ENCODE measurements around the gene TLR4.

TLR4 gene

GRCh38 chr9:117704024-117704575 is at the start of gene TLR4:
Gene TLR4, plus strand, starts transcription at chr9:117704403. Its CDS starts 70 bp downstream, at chr9:117704473.
- no peak for TF ChIP-seq CTCF (IDR thresholded peaks at IDR 0.05; ENCODE audit: low read depth, low read length)
- H3K4me3 ChIP-seq (ENCODE audit: low read depth, low read length): peak within 1 kb of the TSS; percentile 52
- in situ Hi-C loops (cut with HindIII; ENCODE audit: low sequenced_read_pairs): no loop called here
- peak; percentile 94 for DNase-seq (ENCODE audit: low read depth, low spot score)

- no peak for TF ChIP-seq CTCF (IDR thresholded peaks at IDR 0.05; ENCODE audit: low read depth, low read length)
- in situ Hi-C loops (cut with HindIII; ENCODE audit: low sequenced_read_pairs): no loop called here
- no peak overlapping the region for H3K4me3 ChIP-seq (ENCODE audit: low read depth, low read length)
- DNase-seq (ENCODE audit: low read depth, low spot score): no peak
Measured at GRCh38 chr9:117656002-117656401, 48.2 kb upstream of the TLR4 start.

GRCh38 chr9:117662651-117663050 is 41.6 kb upstream of the TLR4 start:
- TF ChIP-seq CTCF (IDR thresholded peaks at IDR 0.05; ENCODE audit: low read depth, low read length): no peak
- no peak overlapping the region for H3K4me3 ChIP-seq (ENCODE audit: low read depth, low read length)
- DNase-seq (ENCODE audit: low read depth, low spot score): no peak
- in situ Hi-C loops (cut with HindIII; ENCODE audit: low sequenced_read_pairs): no loop called here

GRCh38 chr9:117664419-117664818 is 39.8 kb upstream of the TLR4 start:
- in situ Hi-C loops (cut with HindIII; ENCODE audit: low sequenced_read_pairs): no loop called here
- no peak overlapping the region for H3K4me3 ChIP-seq (ENCODE audit: low read depth, low read length)
- DNase-seq (ENCODE audit: low read depth, low spot score): no peak
- TF ChIP-seq CTCF (IDR thresholded peaks at IDR 0.05; ENCODE audit: low read depth, low read length): no peak

GRCh38 chr9:117665601-117666385 is 38.4 kb upstream of the TLR4 start:
- DNase-seq (ENCODE audit: low read depth, low spot score): no peak
- no peak for TF ChIP-seq CTCF (IDR thresholded peaks at IDR 0.05; ENCODE audit: low read depth, low read length)
- in situ Hi-C loops (cut with HindIII; ENCODE audit: low sequenced_read_pairs): no loop called here
- H3K4me3 ChIP-seq (ENCODE audit: low read depth, low read length): no peak overlapping the region

GRCh38 chr9:117671468-117671867 is 32.7 kb upstream of the TLR4 start:
- DNase-seq (ENCODE audit: low read depth, low spot score): no peak
- TF ChIP-seq CTCF (IDR thresholded peaks at IDR 0.05; ENCODE audit: low read depth, low read length): no peak
- in situ Hi-C loops (cut with HindIII; ENCODE audit: low sequenced_read_pairs): no loop called here
- H3K4me3 ChIP-seq (ENCODE audit: low read depth, low read length): no peak overlapping the region
